GM03348 (cell line): Measurements from ENCODE around the gene COX17.

Source experiments
- DNase-seq: peaks from one replicate; pipeline ENCODE4 v3.0.0; 2012; ENCODE audit warnings: low spot score

The COX17 gene

DNA sequence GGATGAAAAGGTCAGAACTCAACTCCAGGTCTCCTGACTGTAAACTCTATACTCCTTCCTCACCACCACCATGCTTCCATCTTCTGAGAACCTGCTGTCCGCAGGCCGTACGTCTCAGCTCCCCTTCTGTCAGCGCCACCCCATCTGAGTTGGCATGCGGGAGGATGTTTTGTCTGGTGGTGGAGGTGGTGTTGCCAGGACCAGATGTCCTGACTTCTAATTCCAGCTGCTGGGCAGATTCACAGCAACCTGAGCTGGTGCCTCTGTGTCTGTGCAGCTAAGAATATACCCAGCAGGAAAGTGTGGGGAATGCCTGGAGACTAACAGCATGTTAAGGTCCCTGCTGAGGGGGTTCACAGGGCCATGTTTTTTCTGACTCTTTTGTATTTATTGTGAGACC is 56.3 kb downstream of the COX17 start:
- DNase-seq: no peak
